Keratinocyte (primary cell): ENCODE data around the gene GPR146.
"Not testable (repeated sequence)": the region's sequence is repeated elsewhere in the genome, so short reads cannot be mapped to it uniquely, and the experiment has no call there.

Source experiments
- CTCF ChIP-seq, 3 experiments: IDR thresholded peaks in 1 of 3; conservative IDR thresholded peaks in 1 of 3; optimal IDR thresholded peaks in 1 of 3; 2 replicates in 2 of 3; 3 replicates in 1 of 3; pipeline versions ENCODE3 to v1.5.1; 2011; ENCODE audit warnings: low read length in 3 of 3, mild to moderate bottlenecking in 3 of 3, moderate library complexity in 2 of 3, control low read depth in 1 of 3, inconsistent platforms in 1 of 3; ENCODE audit not compliant: insufficient read depth in 2 of 3; ENCODE audit errors: extremely low read depth in 1 of 3
- EZH2 ChIP-seq: IDR thresholded peaks from one replicate; pipeline ENCODE4 v1.6.1; 2012; ENCODE audit warnings: inconsistent platforms, mild to moderate bottlenecking, low read length, moderate library complexity

GRCh38 chr7:1040233-1040632 is 4.1 kb upstream of the GPR146 start:
- not testable (repeated sequence) for TF ChIP-seq CTCF (optimal IDR thresholded peaks at IDR 0.05 in 1 of 3, IDR thresholded peaks at IDR 0.05 in 1 of 3, conservative IDR thresholded peaks at IDR 0.05 in 1 of 3; ENCODE audit: extremely low read depth in 1 of 3, insufficient read depth in 2 of 3, low read length in 3 of 3); EZH2
